CD14-positive monocyte (primary cell): ENCODE data around the gene ALG11. TPM values are rescaled to one million over a fixed set of nuclear protein-coding genes. Genes with fewer than 3 reads are reported as not detected.

ENCODE experiments used
- DNase-seq, 3 donors: peaks; one replicate each; pipeline ENCODE4 v3.0.0-alpha.2; 2011 to 2022
- H2AFZ ChIP-seq: 2 replicates; pipeline ENCODE4 v1.6.0; 2012; ENCODE audit warnings: mild to moderate bottlenecking, low read depth, low read length, inconsistent platforms; ENCODE audit not compliant: insufficient read depth, poor library complexity, severe bottlenecking
- H3K27ac ChIP-seq, 2 donors: 1 replicate in 1 of 2; 2 replicates in 1 of 2; pipeline ENCODE4 v1.5.1; 2012 to 2013; ENCODE audit warnings: low read length in 2 of 2, control low read depth in 1 of 2, inconsistent platforms in 1 of 2, low read depth in 1 of 2, mild to moderate bottlenecking in 1 of 2
- H3K27me3 ChIP-seq, 2 donors: one replicate each; pipeline versions ENCODE4 v1.6.0 to v1.6.1; 2011 to 2013; ENCODE audit warnings: low read length in 2 of 2; ENCODE audit not compliant: control insufficient read depth in 2 of 2, insufficient read depth in 2 of 2
- H3K36me3 ChIP-seq, 2 donors: replicated peaks in 1 of 2; 1 replicate in 1 of 2; 2 replicates in 1 of 2; pipeline versions ENCODE4 v1.5.1 to v1.6.1; 2012 to 2013; ENCODE audit warnings: low read length in 2 of 2, control low read depth in 1 of 2, inconsistent platforms in 1 of 2, mild to moderate bottlenecking in 1 of 2; ENCODE audit not compliant: insufficient read depth in 2 of 2, control insufficient read depth in 1 of 2
- H3K4me1 ChIP-seq, 2 donors: 1 replicate in 1 of 2; 2 replicates in 1 of 2; pipeline versions ENCODE4 v1.5.1 to v1.6.1; 2012 to 2013; ENCODE audit warnings: low read length in 2 of 2, control low read depth in 1 of 2, inconsistent platforms in 1 of 2, mild to moderate bottlenecking in 1 of 2, moderate library complexity in 1 of 2; ENCODE audit not compliant: insufficient read depth in 2 of 2, control insufficient read depth in 1 of 2
- H3K4me2 ChIP-seq: replicated peaks from 2 replicates; pipeline ENCODE3; 2012; ENCODE audit warnings: low read length, moderate library complexity, mild to moderate bottlenecking; ENCODE audit not compliant: poor library complexity, severe bottlenecking; ENCODE audit errors: extremely low read depth
- H3K4me3 ChIP-seq, 3 experiments: fragments of 200-600 bp in 1 of 3; sonication (generic) in 1 of 3; replicated peaks in 1 of 3; 1 replicate in 2 of 3; 2 replicates in 1 of 3; pipeline ENCODE4 v1.5.1; 2011 to 2013; ENCODE audit warnings: low read length in 3 of 3, mild to moderate bottlenecking in 3 of 3, control low read depth in 2 of 3, low read depth in 2 of 3, inconsistent platforms in 1 of 3, moderate library complexity in 1 of 3
- H3K79me2 ChIP-seq: 2 replicates; pipeline ENCODE4 v1.6.0; 2012; ENCODE audit warnings: mild to moderate bottlenecking, control low read depth, inconsistent platforms, low read length, moderate library complexity; ENCODE audit not compliant: insufficient read depth
- H3K9ac ChIP-seq: 2 replicates; pipeline ENCODE4 v1.6.0; 2017; ENCODE audit warnings: low read length, mild to moderate bottlenecking; ENCODE audit not compliant: insufficient read depth, poor library complexity, severe bottlenecking
- H3K9me3 ChIP-seq, 2 donors: replicated peaks in 1 of 2; 1 replicate in 1 of 2; 2 replicates in 1 of 2; pipeline versions ENCODE4 v1.5.1 to v1.6.1; 2012 to 2013; ENCODE audit warnings: low read length in 2 of 2, control low read depth in 1 of 2; ENCODE audit not compliant: control insufficient read depth in 1 of 2, insufficient read depth in 1 of 2
- H4K20me1 ChIP-seq: 2 replicates; pipeline ENCODE4 v1.6.0; 2012; ENCODE audit warnings: mild to moderate bottlenecking, low read length, control low read depth, moderate library complexity; ENCODE audit not compliant: insufficient read depth
- H3K27ac Mint-ChIP-seq, 7 donors: one replicate each; pipeline ENCODE4 v1.8.0; 2020; ENCODE audit warnings: mild to moderate bottlenecking in 7 of 7, mixed read lengths in 7 of 7, moderate library complexity in 6 of 7, inconsistent platforms in 2 of 7
- H3K27me3 Mint-ChIP-seq, 3 donors: one replicate each; pipeline ENCODE4 v1.8.0; 2021 to 2022; ENCODE audit warnings: low read depth in 3 of 3, mild to moderate bottlenecking in 3 of 3, mixed read lengths in 3 of 3, moderate library complexity in 3 of 3, inconsistent platforms in 1 of 3
- H3K36me3 Mint-ChIP-seq, 2 donors: one replicate each; pipeline ENCODE4 v1.8.0; 2020; ENCODE audit warnings: mixed read lengths in 2 of 2, inconsistent platforms in 1 of 2, mild to moderate bottlenecking in 1 of 2
- H3K4me1 Mint-ChIP-seq: one replicate; pipeline ENCODE4 v1.8.0; 2020; ENCODE audit warnings: mild to moderate bottlenecking, mixed read lengths
- H3K4me3 Mint-ChIP-seq, 2 donors: one replicate each; pipeline ENCODE4 v1.8.0; 2020; ENCODE audit warnings: mild to moderate bottlenecking in 2 of 2, mixed read lengths in 2 of 2, moderate library complexity in 1 of 2
- H3K9me3 Mint-ChIP-seq, 7 donors: one replicate each; pipeline ENCODE4 v1.8.0; 2020 to 2022; ENCODE audit warnings: mixed read lengths in 7 of 7, mild to moderate bottlenecking in 6 of 7, moderate library complexity in 6 of 7, inconsistent platforms in 2 of 7
- CTCF ChIP-seq: fragments of 200-600 bp; IDR thresholded peaks from one replicate; pipeline ENCODE4 v1.8.0; 2022; ENCODE audit warnings: antibody characterized with exemption, mild to moderate bottlenecking
- WGBS: methylation state at CpG from one replicate; pipeline ENCODE4 v1.1.5; 2013; ENCODE audit warnings: missing lambda C conversion rate; ENCODE audit not compliant: insufficient coverage; 5-methylcytosine and 5-hydroxymethylcytosine counted together
- intact Hi-C, 2 donors: fragments of 100-400 bp; cut with micrococcal nuclease; formaldehyde crosslinking; loops; one replicate each; pipeline versions ENCODE4 v1.15.0 to v1.15.1; 2023
- polyA plus RNA-seq, 3 donors: library from polyadenylated mRNA; depleted of rRNA in 1 of 3; unstranded in 2 of 3; stranded (reverse) in 1 of 3; fragments of 300-500 nt in 2 of 3; fragments of >200 nt in 1 of 3; fragmentation: Illumina TruSeq in 2 of 3; gene quantifications; 1 replicate in 2 of 3; 2 replicates in 1 of 3; pipeline ENCODE4 v1.2.3, GENCODE V29; 2012 to 2021

ALG11 gene
- polyA plus RNA-seq, 3 donors: 3.7 to 16.9 (median 14.2) TPM

- no peak overlapping the region for H3K4me2 ChIP-seq
Measured at GRCh38 chr13:51993713-51994112, 18.5 kb upstream of the ALG11 start.

GRCh38 chr13:51995677-51996551 lies 16.3 kb upstream of the ALG11 start:
- H3K4me2 ChIP-seq: peak overlapping the region; percentile 31
- H3K27ac ChIP-seq: no peak overlapping the region
- peak overlapping the region; percentile 48 for H2AFZ ChIP-seq
- no peaks in the 10 kb centered on the region for H3K9me3 ChIP-seq
- peak overlapping the region in 1 of 3 experiments; percentile 36 for H3K4me3 ChIP-seq
- H3K4me1 ChIP-seq: peaks cover 10 to 13% of the 10 kb centered on the region in 2 donors
- intact Hi-C loops: no loop called here
- H3K9ac ChIP-seq: no peak overlapping the region
- no peaks in the 10 kb centered on the region for H3K36me3 Mint-ChIP-seq
- H3K4me3 Mint-ChIP-seq: peak overlapping the region; percentile 52 to 69
- H3K27me3 ChIP-seq: no peaks in the 10 kb centered on the region
- TF ChIP-seq CTCF: no peak
- peaks cover 0 to 1% (median 0%) of the 10 kb centered on the region in 7 donors for H3K9me3 Mint-ChIP-seq
- 10% methylated on average over 4 of the region's 9 CpGs for WGBS
- H4K20me1 ChIP-seq: no peaks in the 10 kb centered on the region
- H3K79me2 ChIP-seq: no peaks in the 10 kb centered on the region
- H3K36me3 ChIP-seq: no peaks in the 10 kb centered on the region
- peaks cover 26% of the 10 kb centered on the region for H3K4me1 Mint-ChIP-seq
- peaks cover 1 to 10% (median 8%) of the 10 kb centered on the region in 3 donors for H3K27me3 Mint-ChIP-seq
- peak in 1 of 3 donors; percentile 7 for DNase-seq
- no peak overlapping the region for H3K27ac Mint-ChIP-seq

More at GRCh38 chr13:51993713-51994112, 18.5 kb upstream of the ALG11 start:
- no peak for TF ChIP-seq CTCF
- no peaks in the 10 kb centered on the region for H3K36me3 ChIP-seq
- Mint-ChIP-seq H3K27ac (no peak overlapping the region), H3K36me3 (no peaks in the 10 kb centered on the region), H3K4me3 (no peak overlapping the region), H3K4me1 (peaks cover 26% of the 10 kb centered on the region), H3K9me3 (peaks cover 0 to 1% (median 0%) of the 10 kb centered on the region in 7 donors), H3K27me3 (peaks cover 1 to 5% (median 5%) of the 10 kb centered on the region in 3 donors)
- no peak for DNase-seq
- no CpG with 5 or more reads among the region's 2 CpGs for WGBS
- no peaks in the 10 kb centered on the region for H3K9me3 ChIP-seq
- H3K4me3 ChIP-seq: no peak overlapping the region
- intact Hi-C loops: no loop called here
- no peak overlapping the region for H3K27ac ChIP-seq
- H3K9ac ChIP-seq: no peak overlapping the region
- no peaks in the 10 kb centered on the region for H4K20me1 ChIP-seq
- H3K27me3 ChIP-seq: no peaks in the 10 kb centered on the region
- H3K79me2 ChIP-seq: no peaks in the 10 kb centered on the region
- peaks cover 10 to 13% of the 10 kb centered on the region in 2 donors for H3K4me1 ChIP-seq
- no peak overlapping the region for H2AFZ ChIP-seq
